Vagina (tissue), 2 donors: Measurements from ENCODE around the gene AGPAT3.

Experiments used
- POLR2A ChIP-seq, 2 donors: fragments of 450-650 bp; IDR thresholded peaks; one replicate each; pipeline ENCODE4 v1.6.1; 2017; ENCODE audit warnings: antibody characterized with exemption in 2 of 2, mild to moderate bottlenecking in 2 of 2, moderate library complexity in 2 of 2
- POLR2AphosphoS5 ChIP-seq, 2 donors: sonication (generic); formaldehyde crosslinking; IDR thresholded peaks; one replicate each; pipeline ENCODE4 v1.9.0; 2017; ENCODE audit warnings: antibody characterized with exemption in 2 of 2, mild to moderate bottlenecking in 2 of 2, low read depth in 1 of 2; ENCODE audit not compliant: insufficient read depth in 1 of 2
- TF ChIP-seq, protein P1 (sequence below), 3 experiments: fragments of 450-650 bp in 2 of 3; fragments of 200-600 bp in 1 of 3; sonication (generic) in 1 of 3; IDR thresholded peaks; one replicate each; pipeline ENCODE4 v1.5.1; 2017 to 2019; ENCODE audit warnings: antibody characterized with exemption in 3 of 3, mild to moderate bottlenecking in 2 of 3, moderate library complexity in 2 of 3

- TF ChIP-seq, protein P1, sequence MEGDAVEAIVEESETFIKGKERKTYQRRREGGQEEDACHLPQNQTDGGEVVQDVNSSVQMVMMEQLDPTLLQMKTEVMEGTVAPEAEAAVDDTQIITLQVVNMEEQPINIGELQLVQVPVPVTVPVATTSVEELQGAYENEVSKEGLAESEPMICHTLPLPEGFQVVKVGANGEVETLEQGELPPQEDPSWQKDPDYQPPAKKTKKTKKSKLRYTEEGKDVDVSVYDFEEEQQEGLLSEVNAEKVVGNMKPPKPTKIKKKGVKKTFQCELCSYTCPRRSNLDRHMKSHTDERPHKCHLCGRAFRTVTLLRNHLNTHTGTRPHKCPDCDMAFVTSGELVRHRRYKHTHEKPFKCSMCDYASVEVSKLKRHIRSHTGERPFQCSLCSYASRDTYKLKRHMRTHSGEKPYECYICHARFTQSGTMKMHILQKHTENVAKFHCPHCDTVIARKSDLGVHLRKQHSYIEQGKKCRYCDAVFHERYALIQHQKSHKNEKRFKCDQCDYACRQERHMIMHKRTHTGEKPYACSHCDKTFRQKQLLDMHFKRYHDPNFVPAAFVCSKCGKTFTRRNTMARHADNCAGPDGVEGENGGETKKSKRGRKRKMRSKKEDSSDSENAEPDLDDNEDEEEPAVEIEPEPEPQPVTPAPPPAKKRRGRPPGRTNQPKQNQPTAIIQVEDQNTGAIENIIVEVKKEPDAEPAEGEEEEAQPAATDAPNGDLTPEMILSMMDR (IDR thresholded peaks at IDR 0.05), result no peak
- no peak for TF ChIP-seq POLR2A (IDR thresholded peaks at IDR 0.05)
- no peak for TF ChIP-seq POLR2AphosphoS5 (IDR thresholded peaks at IDR 0.05; ENCODE audit: insufficient read depth in 1 of 2, low read depth in 1 of 2)
These were observed 75.5 kb downstream of the AGPAT3 start for GRCh38 chr21:43940329-43941050.
